Left renal pelvis (tissue), 4 donors: ENCODE results near the gene ZNF284. TPM values are rescaled to one million over a fixed set of nuclear protein-coding genes. Genes with fewer than 3 reads are reported as not detected.

Experiments
- DNase-seq, 4 donors: peaks; one replicate each; pipeline ENCODE4 v3.0.0-alpha.2; 2013; ENCODE audit warnings: low read depth in 4 of 4, low spot score in 3 of 4
- polyA plus RNA-seq, 4 donors: library from polyadenylated mRNA; unstranded; fragments of 120-200 nt; gene quantifications; one replicate each; pipeline ENCODE4 v1.2.1, GENCODE V29; 2013; ENCODE audit not compliant: insufficient read length in 4 of 4

ZNF284 gene
- 1 to 10 TPM; 3.7 to 5.8 (median 4.2) TPM for polyA plus RNA-seq

- peak; percentile 77 to 93 (median 87) for DNase-seq
Measured at GRCh38 chr19:44071824-44072542, at the start of gene ZNF284. ZNF284 (plus strand) TSS chr19:44072159; CDS start chr19:44076390, 4,231 bp downstream.

DNA sequence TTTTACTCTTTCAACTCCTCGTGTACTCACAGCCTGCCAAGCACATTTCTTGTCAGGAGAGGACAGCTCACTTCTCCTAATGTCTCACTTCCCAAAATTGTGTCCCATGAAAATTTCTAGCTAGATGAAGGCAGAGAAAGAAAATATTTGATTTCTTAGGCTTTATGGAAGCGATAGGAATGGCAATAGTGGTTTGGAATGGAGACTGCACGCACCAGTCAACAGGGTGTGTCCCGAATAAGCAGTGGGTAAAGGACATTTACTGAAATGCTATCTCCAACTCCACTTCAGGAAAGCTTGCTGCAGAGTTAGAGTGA, 47.1 kb upstream of the ZNF284 start:
- no peak for DNase-seq

DNA sequence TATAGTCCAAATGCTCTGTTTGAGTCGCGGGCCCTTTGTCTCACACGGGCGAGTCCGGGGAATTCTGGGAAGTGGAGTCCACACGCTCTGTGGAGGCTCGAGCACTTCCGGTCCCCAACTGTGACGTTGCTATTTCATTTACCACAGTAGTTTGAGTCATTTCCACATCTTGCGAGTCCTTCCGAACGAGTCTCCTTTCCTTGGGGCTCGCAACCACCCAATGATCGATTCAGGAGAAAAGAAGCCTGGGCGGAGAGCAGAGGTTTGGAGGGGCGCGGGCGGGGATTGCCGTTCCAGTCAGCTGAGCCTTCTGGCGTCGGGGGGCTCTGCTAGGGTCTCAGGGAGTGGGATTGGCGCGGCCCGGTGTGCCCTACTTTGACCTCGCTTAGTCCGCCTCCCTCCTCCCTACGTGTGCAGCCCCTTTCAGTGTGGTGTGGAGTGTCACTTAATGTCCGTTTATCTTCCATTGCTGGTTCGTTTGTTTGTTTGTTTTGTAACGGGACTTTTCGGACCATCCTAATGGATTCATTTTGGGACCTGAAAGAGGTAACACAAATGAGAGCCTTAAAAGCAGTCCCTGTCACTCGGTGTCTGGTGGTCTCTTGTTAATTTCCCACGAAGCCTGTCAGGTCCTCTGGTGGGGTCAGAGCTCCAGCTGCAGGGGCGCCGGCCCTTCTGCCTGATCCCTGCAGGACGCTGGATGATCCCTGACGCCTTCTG, 46.6 kb upstream of the ZNF284 start, which contains the start of gene ZNF222:
Gene ZNF222, plus strand, starts transcription at position 163 of the 720 bp plus-strand sequence. Its CDS starts 58 bp downstream, at position 221.
- peak; percentile 66 to 83 (median 74) for DNase-seq

DNA sequence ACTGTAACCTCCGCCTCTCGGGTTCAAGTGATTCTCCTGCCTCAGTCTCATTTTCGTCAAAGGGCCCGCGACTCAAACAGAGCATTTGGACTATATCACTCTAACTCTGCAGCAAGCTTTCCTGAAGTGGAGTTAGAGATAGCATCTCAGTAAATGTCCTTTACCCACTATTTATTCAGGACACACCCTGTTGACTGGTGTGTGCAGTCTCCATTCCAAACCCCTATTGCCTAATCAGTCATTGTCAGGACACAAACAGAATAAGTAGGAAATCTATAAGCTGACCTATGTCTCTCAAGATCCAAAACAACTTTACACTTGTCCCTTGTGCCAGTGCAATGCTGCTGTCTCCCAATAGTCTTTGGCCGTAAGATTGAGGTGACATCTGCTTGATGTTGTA, 45.3 kb upstream of the ZNF284 start:
- DNase-seq = no peak

DNA sequence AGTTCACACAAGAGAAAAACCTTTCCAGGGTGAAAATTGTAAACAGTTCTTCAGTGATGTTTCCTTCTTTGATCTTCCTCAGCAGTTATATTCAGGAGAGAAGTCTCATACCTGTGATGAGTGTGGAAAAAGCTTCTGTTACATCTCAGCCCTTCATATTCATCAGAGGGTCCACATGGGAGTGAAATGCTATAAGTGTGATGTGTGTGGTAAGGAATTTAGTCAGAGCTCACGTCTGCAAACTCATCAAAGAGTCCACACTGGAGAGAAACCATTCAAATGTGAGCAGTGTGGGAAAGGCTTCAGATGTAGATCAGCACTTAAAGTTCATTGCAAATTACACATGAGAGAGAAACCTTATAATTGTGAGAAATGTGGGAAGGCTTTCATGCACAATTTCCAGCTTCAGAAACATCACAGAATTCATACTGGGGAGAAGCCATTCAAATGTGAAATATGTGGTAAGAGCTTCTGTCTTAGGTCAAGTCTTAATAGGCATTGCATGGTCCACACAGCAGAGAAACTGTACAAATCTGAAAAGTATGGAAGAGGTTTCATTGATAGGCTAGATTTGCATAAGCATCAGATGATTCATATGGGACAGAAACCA, 39.9 kb upstream of the ZNF284 start:
- no peak for DNase-seq

DNA sequence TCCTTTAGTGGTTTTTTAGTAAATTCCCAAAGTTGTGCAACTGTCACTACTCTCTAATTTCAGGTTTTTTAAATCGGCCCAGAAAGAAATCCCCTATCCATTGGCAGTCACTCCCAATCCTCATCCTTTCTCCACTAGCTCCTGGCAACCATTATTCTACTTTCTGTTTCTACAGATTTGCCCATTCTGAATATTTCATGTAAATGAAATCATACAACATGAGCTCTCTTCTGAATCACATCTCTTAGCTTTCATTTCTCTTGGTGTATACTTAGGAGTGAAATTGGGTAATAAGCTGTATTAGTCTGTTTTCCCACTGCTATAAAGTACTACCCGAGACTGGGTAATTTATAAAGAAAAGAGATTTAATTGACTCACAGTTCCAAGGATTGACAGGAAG, 29.8 kb upstream of the ZNF284 start:
- no peak for DNase-seq

DNA sequence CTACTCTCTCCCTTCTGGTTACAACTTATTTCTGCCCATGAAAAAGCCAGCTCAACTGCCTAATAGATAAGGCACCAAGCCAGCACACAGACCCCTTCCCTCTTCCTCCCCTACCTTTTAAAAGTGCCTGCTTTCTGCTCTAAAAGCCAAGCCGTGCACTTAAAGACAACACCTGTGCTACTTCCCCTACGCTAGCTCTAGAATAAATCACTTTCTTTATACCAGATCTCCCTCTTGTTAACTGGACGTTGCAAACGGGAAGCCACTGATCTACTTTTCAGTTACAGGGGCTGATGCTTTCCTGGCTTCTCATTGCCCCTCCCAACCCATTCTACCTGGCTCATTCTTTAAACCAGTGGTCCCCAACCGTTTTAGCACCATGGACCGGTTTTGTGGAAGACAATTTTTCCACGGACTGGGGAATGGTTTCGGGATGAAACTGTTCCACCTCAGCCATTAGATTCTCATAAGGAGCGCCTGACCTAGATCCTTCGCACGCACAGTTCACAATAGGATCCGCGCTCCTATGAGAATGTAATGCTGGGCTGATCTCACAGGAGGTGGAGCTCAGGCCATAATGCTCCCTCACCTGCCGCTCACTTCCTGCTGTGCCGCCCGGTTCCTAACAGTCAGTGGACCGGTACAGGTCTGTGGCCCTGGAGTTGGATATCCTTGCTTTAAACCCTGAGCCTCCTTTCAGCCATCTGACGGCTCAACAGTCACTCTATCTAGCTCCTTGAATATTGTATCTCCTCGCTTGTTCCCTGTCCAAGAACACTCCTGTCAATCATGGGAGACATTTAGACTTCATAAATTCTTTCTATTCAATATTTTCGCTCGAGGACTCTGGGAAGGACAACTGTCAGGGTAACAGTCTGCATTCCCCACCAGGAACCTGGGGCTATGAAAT, 21.0 kb upstream of the ZNF284 start:
- no peak for DNase-seq

DNA sequence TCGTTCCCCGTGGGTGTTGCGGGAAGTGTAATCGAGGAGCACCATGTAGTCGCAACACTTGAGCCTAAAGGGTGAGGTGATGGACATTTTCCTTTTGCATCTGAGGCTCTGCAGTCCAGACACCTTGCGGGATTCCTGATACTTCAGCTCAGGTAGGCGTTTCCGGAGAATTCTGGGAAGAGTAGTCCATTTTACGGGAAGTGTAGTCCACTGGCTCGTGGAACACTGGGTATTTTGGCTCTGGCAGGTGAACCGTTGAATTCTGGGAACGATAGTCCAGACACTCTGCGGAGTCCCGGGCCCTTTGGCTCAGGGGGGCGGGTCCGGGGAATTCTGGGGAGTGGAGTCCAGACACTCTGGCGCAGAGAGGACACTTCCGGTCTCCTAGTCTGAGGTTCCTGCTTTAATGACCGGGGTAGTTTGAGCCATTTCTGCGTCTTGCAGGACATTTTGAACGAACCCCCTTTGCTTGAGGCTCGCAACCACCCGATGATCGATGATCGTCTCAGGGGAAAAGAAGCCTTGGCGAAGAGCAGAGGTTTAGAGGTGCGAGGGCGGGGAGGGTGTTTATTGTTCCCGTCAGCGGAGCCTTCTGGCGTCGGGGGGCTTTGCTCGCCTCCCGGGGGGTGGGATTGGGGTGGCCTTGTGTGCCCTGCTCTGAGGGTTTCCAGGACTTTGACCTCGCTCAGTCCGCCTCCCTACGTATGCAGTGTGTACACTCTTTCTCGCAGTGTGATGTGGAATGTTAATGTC, 20.1 kb upstream of the ZNF284 start, which contains the start of gene ZNF223:
Gene ZNF223, plus strand, starts transcription at position 387 of the 753 bp plus-strand sequence. CDS start 3,141 bp downstream, outside the sequence.
- peak; percentile 87 to 95 (median 90) for DNase-seq

DNA sequence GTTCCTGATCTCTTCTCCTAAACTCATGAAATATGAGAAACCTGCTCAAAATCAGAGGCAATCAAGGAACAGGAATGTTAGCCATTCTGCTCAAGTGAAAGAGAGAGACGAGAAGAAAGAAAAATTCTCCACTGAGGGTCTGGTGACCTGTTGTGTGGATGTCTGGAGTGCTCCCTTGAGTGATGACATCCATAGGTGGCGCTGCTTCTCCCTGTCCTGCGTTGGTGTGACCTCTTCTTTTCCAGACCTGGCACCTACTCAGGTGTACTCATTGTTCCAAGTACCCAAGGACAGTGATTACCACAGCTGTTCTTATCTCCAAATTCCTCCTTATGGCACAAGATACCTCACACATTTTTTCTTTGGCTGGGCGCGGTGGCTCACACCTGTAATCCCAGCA, 16.1 kb upstream of the ZNF284 start:
- DNase-seq = no peak

GRCh38 chr19:44059229-44059628, 12.7 kb upstream of the ZNF284 start:
- DNase-seq = no peak

- DNase-seq = no peak
Measured at GRCh38 chr19:44061038-44061437, 10.9 kb upstream of the ZNF284 start.

DNA sequence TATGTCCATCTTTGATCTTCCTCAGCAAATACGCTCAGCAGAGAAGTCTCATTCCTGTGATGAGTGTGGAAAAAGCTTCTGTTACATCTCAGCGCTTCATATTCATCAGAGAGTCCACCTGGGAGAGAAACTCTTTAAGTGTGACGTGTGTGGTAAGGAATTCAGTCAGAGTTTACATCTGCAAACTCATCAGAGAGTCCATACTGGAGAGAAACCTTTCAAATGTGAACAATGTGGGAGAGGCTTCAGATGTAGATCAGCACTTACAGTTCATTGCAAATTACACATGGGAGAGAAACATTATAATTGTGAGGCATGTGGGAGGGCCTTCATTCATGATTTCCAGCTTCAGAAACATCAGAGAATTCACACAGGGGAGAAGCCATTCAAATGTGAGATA, 5.7 kb upstream of the ZNF284 start:
- no peak for DNase-seq

DNA sequence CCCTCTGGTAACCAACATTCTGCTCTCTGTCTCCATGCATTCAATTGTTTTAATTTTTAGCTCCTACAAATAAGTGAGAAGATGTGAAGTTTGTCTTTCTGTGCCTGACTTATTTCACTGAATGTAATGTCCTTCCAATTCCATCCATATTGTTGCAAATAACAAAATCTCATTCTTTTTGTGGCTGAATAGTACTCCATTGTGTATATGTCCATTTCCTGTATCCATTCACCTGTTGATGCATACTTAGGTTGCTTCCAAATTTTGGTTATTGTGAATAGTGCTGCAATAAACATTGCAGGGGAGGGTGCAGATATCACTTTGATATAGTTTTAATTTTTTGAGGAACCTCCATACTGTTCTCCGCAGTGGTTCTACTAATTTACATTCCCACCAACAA, 2.5 kb upstream of the ZNF284 start:
- DNase-seq = no peak

- DNase-seq = no peak
Measured at GRCh38 chr19:44072543-44073401, 813 bp downstream of the ZNF284 start.

GRCh38 chr19:44076325-44076724, 4.4 kb downstream of the ZNF284 start:
- DNase-seq = no peak

DNA sequence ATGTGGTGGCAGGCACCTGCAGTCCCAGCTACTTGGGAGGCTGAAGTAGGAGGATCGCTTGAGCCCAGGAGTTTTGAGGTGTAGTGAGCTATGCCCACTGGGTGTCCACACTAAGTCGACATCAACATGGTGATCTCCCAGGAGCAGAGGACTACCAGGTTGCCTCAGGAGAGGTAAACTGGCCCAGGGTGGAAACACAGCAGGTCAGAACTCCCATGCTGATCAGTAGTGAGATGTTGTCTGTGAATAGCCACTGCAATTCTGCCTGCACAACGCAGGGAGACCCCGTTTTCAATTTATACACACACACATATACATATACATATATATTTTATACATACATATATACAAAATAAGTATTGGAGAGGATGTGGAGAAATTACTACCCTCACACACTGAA, 20.1 kb downstream of the ZNF284 start:
- DNase-seq = no peak

- peak; percentile 84 to 94 (median 86) for DNase-seq
Measured at GRCh38 chr19:44093931-44094765, 22.2 kb downstream of the ZNF284 start, which contains the start of gene ZNF224. ZNF224 (plus strand) TSS chr19:44094361; CDS start chr19:44097874, 3,513 bp downstream.

GRCh38 chr19:44107751-44108150, 35.8 kb downstream of the ZNF284 start:
- DNase-seq = no peak
